Measurements from ENCODE around the gene KCND2.

KCND2 gene

DNA sequence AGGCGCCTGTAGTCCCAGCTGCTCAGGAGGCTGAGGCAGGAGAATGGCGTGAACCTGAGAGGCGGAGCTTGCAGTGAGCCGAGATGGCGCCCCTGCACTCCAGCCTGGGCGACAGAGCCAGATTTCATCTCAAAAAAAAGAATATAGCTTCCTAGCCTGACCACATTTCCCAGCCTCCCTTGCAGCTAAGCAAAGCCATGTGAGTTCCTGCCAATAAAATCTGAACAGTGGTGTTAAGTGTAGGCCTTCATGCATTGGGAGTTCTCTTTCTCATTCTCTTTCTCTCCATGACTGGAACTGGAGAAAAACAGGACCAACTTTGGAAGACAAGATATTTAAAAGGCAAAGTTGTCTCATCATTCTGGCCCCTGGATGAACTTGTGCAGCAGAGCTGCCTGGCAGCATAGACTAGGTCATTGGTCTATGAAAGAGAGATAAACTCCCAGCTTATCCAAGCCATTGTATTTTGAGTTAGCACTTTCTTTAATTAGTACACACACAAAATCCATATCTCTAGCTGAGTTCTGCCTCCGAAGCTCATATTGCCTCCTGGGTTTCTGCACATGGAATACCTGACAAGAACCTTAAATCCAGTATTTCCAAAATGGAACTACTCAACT is 524.2 kb downstream of the KCND2 start:
- TF ChIP-seq SUZ12 (IDR thresholded peaks at IDR 0.05; ENCODE audit: extremely low read depth, insufficient read depth, insufficient read length) = no peak
- TF ChIP-seq ZNF274 (IDR thresholded peaks at IDR 0.05; ENCODE audit: low read depth, low read length) = no peak
- TF ChIP-seq YY1 (IDR thresholded peaks at IDR 0.05; ENCODE audit: insufficient read depth, insufficient read length) = no peak
- H3K4me3 ChIP-seq (ENCODE audit: insufficient read length, low read depth) = no peak overlapping the region
- H3K36me3 ChIP-seq (ENCODE audit: insufficient read depth, insufficient read length, low read length) = no peaks in the 10 kb centered on the region
- peaks cover 7% of the 10 kb centered on the region; the same call in 1 of the 2 replicates for H3K9me3 ChIP-seq (ENCODE audit: insufficient read depth, low read length)
- H3K4me1 ChIP-seq (ENCODE audit: insufficient read depth, insufficient read length) = no peaks in the 10 kb centered on the region
- no peak overlapping the region for H3K9ac ChIP-seq (ENCODE audit: insufficient read length, low read depth)
- H3K27me3 ChIP-seq (ENCODE audit: insufficient read depth, insufficient read length) = no peaks in the 10 kb centered on the region
- no peak for DNase-seq (ENCODE audit: low read depth, low spot score)

- DNase-seq (ENCODE audit: low read depth, low spot score) = no peak
These were observed 526.2 kb downstream of the KCND2 start for GRCh38 chr7:120799147-120799546.

More at GRCh38 chr7:120799147-120799546, 526.2 kb downstream of the KCND2 start:
- H3K27me3 ChIP-seq (ENCODE audit: insufficient read depth, insufficient read length) = no peaks in the 10 kb centered on the region
- TF ChIP-seq ZNF274 (IDR thresholded peaks at IDR 0.05; ENCODE audit: low read depth, low read length) (no peak), YY1 (IDR thresholded peaks at IDR 0.05; ENCODE audit: insufficient read depth, insufficient read length) (no peak), SUZ12 (IDR thresholded peaks at IDR 0.05; ENCODE audit: extremely low read depth, insufficient read depth, insufficient read length) (no peak)
- H3K9me3 ChIP-seq (ENCODE audit: insufficient read depth, low read length) = peaks cover 7% of the 10 kb centered on the region; the same call in 1 of the 2 replicates
- H3K4me1 ChIP-seq (ENCODE audit: insufficient read depth, insufficient read length) = no peaks in the 10 kb centered on the region
- H3K4me3 ChIP-seq (ENCODE audit: insufficient read length, low read depth) = no peak overlapping the region
- no peaks in the 10 kb centered on the region for H3K36me3 ChIP-seq (ENCODE audit: insufficient read depth, insufficient read length, low read length)
- H3K9ac ChIP-seq (ENCODE audit: insufficient read length, low read depth) = no peak overlapping the region

Data from NT2/D1 (cell line).